ENCODE results near the gene NTN1. TPM values are rescaled to one million over a fixed set of nuclear protein-coding genes. Genes with fewer than 3 reads are reported as not detected.
"Not testable (repeated sequence)": the region's sequence is repeated elsewhere in the genome, so short reads cannot be mapped to it uniquely, and the experiment has no call there.

The NTN1 gene
- 4.8 and 4.9 TPM in 2 replicates for total RNA-seq (2014; rRNA removed; shearing (Covaris generic))

DNA sequence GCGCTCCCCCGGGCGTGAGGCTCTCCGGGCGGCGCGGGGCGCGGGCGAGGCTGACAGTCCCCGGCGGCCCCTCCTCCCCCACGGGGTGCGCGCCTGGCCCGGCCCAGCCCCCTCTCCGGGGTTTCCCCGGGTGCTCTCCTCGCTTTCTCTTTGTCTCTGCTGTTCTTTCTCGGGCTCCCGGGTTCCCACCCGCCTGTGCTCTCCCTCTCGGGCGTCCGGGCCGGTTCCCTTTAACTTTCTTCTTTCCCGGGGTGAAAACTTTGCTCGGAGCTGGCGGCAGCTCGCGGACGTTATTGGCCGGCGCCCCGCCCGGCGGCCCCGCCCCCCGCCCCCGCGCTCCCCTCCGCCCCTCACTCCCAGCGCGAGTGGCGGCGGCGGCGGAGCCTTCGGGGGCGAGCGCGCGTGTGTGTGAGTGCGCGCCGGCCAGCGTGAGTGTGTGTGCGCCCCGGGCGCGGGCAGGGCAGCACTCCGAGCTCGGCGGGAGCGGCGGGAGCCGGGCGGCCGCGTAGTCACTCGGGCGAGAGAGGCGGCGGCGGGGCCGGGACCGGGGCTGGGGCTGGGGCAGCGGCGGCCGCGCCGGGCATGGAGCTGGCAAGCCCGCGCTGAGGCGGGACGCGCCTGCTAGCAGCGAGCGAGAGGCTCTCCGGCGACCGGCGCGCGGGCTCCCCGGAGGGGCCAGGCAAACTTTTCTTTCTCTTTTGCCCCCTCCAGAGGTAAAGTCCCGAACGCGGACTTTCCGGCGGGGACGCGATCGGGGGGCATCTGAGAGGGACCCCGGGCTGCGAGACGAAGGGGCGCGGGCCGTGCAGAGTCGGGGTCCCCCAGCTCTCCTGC, at the start of gene NTN1:
Gene NTN1, plus strand, starts transcription at position 353 of the 834 bp plus-strand sequence. CDS start 864 bp downstream, outside the sequence.
- DNase-seq (ENCODE audit: low spot score), result peak; percentile 24

DNA sequence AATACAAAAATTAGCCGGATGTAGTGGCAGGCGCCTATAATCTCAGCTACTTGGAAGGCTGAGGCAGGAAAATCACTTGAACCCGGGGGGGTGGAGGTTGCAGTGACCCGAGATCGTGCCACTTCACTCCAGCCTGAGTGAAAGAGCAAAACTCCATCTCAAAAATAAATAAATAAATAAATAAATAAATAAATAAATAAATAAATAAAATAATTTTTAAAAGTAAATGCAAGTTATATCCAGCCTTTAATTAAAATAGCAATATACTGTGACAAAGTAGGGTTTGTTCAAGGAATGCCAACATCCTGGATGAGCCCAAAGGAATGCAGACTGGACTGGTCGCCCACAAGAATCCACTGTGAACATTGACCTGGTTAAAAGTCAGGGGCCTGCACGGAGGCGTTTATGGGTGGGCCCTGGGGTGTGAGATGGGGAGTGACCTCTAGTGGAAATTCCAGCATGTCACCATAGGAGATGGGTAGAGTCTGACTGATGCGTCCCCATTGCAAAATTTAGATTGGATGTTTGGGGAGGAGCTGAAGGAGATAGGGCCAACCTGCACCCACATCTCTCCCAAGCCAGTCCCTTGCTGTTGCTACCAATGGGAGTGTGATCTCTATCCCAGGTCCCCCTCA, 46.1 kb upstream of the NTN1 start:
- DNase-seq (ENCODE audit: low spot score), result no peak

DNA sequence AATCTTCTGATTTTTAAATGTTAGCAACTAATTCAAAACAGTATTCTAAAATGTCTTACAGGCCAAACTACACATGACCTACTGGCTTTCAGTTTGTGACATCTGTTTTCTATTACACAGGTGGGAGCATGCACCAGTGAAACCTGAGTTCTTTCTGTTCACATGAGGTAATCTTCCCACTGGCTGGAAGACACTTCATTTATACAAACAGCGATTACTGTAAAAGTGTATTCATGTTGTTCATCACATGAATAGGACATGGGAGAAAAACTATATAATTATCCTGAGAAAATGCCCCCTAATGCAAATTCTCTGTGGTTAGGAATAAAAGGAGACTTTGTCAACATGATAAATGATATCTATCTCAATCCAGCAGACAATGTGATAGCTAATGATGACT, 44.7 kb upstream of the NTN1 start:
- DNase-seq (ENCODE audit: low spot score), result no peak

DNA sequence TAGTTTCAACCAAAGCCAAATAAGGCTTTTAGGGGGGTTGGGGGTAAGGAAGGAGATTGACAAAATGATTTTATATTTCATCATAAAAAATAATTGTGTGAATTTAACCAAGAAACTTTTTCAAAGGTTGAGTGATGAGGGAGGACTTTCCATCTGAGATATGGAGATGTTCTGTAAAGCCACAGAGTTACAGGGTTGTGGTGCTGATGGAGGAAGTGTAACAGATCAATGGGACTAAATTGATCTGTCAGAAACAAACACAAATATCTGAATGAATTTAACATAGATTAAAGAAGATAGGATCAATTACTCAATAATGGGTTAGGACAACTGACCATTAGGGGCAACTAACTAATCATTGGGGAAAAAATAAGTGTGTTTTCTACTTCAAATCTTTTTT, 41.6 kb upstream of the NTN1 start:
- DNase-seq (ENCODE audit: low spot score), result no peak

DNA sequence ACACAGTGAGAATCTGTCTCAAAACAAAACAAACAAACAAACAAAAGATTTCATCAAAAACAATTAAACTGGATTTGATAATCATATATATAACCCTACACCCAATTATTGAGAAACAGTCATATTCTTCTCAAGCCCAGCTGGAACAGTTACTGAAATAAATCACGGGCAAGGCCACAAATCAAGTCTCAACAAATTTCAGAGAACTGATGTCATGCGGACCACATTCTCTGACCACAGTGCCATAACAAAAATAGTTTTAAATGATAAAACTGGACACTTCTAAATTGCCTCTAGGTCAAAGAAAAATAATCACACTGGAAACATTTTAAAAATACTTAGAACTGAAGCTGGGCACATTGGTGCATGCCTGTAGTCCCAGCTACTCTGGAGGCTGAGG, 39.9 kb upstream of the NTN1 start:
- no peak for DNase-seq (ENCODE audit: low spot score)

DNA sequence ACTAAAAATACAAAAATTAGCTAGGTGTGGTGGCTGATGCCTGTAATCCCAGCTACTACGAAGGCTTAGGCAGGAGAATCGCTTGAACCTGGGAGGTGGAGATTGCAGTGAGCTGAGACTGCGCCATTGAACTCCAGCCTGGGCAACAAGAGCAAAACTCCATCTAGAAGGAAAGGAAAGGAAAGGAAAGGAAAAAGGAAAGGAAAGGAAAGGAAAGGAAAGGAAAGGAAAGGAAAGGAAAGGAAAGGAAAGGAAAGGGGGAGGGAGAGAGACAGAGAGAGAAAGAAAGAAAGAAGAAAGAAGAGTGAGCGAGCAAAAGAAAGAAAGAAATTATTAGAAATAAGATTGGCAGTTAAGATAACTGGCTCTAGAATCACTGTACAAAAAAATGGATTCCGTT, 37.1 kb upstream of the NTN1 start:
- not testable (repeated sequence) for DNase-seq (ENCODE audit: low spot score)

DNA sequence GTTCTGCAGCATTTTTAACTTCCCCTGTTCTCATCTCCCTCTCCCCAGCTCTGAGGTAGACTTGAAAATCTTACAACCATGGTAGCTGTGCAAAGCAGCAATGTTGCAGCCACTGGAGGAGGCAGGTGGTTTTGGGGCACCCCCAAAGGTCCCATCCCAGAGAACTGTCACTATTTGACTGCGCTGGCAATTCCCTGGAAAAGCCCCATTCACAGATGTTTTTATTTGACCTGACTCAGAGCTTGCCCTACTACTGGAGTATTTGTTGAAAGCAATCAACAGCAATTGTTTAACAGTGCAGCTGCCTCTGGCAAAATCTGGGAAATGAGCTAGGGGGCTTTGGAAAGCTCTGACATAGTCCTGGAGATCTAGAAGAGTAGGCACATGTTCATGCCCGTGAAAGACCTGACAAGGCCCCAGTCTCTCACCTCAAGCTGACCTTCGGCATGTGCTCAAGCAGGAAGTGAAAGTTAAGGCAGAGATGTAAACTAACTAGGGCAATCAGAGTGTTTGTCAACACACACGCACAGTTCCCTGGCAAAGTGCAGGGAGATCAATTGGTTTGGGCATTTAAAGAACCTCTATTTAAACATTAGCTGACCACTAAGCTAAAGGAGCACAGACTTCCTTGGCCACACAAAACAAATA, 36.1 kb upstream of the NTN1 start:
- DNase-seq (ENCODE audit: low spot score), result no peak

DNA sequence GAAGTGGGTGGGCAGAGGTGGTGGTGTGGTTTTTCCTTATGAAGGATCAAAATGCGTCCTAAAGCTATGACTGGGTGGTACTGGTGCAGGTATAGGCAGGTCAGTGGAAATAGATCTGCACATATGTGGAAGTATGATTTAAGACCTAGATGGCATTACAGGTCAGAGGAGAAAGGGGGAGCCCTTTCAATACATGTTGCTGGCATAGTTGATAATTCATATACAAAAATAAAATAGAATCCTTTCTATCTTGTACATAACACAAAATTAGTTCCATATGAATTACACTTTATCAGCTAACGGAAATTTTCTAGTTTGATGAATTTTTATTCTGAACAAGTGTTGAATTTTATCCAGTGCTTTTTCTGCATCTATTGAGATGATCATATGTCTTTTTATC, 35.0 kb upstream of the NTN1 start:
- DNase-seq (ENCODE audit: low spot score), result no peak

DNA sequence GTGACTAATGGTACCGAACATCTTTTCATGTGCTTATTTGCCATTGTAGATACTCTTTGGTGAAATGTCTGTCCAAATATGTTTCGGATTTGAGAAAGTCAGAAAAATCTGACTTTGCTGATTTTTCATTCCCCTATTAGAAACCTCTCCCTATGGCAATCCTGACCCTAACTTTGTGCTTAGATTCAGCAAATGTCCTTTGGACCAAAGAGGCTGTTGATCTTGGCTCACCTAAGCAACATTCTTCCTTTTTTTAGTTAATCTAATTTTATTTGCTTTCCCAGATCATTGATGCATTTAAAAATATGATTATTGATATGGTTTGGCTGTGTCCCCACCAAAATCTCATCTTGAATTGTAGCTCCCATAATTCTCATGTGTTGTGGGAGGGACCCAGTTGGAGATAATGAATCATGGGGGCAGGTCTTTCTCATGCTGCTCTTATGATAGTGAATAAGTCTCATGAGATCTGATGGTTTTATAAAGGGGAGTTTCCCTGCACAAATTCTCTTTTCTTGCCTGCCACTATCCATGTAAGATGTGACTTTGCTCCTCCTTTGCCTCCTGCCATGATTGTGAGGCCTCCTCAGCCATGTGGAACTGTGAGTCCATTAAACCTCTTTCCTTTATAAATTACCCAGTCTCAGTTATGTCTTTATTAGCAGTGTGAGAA, 32.9 kb upstream of the NTN1 start:
- DNase-seq (ENCODE audit: low spot score), result not testable (repeated sequence)

DNA sequence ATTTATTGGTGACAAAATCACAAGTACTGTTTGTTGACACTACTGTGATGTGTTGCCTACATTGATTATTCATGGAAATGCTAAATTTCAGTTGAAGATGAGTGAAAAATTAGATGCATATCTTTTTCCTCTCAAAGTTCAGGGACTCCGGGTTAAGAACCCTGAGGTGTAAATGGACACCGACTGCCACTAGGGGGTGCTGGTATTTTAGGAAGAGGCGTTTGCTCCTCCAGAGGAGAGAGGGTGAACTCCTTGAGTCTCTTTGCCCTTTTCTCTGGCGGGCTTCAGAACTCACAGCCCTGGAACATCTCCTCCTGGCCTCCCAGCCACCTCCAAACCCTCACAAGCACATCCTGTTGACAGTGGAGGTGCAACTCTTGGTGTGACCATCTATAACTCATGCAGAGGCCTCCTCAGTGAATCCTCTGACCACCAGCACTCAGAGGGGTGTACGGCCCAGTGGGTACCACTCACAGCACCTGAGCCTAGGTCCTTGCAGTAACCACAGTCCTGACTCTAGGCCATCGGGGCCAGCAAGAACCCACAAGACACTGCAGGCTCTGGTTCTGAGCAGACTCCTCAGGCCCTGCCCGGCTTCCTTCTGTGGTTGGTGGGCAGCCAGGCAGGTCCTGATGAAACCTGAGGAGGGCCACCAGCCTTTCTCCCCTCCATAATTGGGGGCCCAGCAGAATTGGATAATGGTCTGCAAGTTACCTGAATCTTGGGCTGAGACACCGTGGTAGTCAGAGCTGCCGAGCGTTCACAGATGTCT, 29.6 kb upstream of the NTN1 start:
- peak; percentile 29 for DNase-seq (ENCODE audit: low spot score)

DNA sequence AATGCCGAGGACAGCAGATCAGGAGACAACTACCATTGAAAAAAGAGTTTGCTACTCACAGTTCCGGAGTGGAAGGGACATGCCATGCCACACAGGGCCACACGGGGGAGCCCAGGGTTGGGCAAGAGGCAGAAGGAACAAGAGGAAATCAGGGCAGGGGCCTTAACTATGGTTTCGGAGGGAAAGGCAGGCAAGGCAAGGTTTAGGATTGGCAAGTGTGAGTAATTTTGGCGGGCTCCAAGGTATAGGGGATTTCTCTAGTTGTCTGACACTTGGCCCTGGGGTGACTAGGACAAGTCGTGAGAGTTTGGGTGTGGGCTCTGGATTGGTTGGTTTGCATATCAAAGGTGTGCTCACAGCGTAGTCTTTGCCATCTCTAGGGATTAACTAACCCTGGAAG, 27.0 kb upstream of the NTN1 start:
- DNase-seq (ENCODE audit: low spot score), result peak; percentile 41

DNA sequence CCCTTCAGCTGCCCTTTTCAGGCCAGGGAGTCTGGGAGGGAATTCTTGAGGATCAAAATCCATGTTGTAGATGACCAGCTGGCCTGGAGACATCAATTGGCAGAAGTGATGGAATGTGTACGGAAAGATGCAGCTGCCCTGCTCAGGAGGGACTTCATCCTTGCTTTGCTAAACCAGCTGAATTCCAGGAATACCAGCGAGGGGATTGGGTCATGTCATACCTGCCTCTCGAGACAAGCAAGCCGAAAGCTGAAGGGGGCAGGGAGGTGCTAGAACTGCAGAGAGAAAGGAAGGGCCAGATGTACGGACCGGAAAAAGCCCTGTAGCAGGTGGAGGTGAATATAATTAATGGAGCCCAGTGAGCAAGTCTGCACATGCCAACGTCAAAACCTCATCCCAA, 25.6 kb upstream of the NTN1 start:
- DNase-seq (ENCODE audit: low spot score), result no peak

DNA sequence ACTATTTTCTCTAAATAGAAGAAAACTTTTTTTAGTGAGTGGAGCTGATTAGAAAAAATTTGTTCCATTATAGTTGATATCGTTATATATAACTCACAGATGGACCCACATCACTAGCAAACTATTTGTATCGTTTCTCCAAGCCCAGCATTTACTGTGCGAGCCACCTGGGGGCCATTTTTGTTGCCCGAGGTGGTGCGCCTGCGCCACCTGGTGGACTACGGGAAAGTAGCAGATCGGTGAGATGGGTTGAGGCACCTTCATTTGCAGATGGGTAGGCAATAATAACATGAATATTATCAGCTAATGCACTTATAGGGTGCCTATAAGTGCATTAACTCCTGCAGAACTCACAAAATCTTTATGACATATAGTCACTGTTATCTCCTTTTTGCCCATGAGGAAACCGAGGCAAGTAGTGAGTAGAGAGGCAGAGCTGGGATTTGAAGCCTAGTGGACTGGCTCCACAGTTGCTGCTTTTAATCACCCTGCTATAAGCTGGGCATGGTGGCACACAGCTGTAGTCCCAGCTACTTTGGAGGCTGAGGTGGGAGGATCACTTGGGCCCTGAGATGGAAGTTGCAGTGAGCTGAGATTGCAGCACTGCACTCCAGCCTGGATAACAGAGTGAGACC, 23.2 kb upstream of the NTN1 start:
- DNase-seq (ENCODE audit: low spot score), result peak; percentile 54

DNA sequence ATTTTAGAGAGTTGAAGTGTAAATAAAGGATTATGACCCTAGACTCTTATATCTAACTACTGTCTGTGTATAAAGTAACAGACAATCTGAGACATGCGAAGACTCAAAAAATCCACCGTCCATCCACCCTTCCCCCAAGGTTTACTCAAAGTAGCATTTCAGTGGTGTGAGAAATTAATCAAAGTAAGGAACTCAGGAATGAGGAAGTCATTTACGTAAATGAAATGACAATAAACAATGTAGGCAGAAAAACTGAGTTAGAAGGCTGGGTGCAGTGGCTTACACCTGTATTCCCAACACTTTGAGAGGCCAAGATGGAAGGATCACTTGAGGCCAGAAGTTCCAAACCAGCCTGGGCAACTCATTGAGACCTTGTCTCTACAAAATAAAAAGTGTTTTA, 19.8 kb upstream of the NTN1 start:
- no peak for DNase-seq (ENCODE audit: low spot score)

DNA sequence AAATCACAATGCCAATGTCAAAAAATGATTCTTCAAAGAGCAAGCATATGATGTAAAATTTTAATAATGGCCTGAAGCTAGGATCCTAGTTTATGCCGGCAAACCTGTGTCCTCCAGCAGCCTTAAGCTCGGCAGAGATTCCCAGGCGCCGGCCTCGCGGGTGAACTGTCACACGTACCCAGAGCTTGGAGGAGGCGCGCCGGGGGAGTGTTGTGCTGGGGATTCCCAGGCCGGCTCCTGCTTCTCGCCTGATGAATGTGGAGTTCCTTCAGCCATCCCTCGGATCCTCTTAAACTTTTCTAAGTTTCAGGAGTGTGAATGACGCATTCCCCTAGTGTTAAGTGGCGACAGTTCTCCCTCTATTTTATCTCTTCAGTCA, 19.1 kb upstream of the NTN1 start:
- no peak for DNase-seq (ENCODE audit: low spot score)

DNA sequence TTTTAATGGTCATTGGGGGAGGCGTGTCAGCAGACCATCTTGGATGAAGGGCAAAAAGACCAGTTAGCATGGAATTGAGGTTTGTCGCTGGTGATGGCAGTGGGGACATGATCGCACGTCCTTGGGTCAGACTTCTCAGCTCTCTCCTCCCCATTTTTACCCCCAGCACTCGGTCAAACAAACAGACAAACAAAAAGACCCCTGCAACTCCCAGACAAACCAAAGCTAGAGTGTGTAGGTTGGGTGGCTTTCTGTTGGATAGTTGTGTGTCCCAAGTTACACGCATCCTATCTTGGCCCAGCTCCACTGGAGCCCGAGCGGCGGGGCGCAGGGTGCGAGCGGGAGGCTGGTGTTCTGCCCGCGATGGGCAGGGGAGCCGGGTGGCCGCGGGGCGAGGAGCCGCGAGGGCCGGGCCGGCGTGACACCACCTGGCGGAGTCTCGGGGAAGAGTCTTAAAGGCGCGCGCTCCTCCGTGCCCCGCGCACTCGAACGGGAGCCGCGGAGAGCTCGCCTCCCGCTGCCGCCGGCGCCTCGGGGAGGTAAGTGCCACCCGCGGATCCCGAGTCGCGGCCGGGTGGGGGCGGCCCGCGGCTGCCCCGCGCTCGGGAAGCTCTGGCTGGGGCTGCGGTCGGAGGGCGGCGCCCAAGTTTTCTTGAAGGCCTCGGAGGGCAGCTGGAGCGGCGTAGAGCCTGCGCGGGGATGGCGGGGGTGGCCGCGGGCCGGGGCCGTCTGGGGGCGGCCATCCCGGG, 18.5 kb upstream of the NTN1 start:
- no peak for DNase-seq (ENCODE audit: low spot score)

DNA sequence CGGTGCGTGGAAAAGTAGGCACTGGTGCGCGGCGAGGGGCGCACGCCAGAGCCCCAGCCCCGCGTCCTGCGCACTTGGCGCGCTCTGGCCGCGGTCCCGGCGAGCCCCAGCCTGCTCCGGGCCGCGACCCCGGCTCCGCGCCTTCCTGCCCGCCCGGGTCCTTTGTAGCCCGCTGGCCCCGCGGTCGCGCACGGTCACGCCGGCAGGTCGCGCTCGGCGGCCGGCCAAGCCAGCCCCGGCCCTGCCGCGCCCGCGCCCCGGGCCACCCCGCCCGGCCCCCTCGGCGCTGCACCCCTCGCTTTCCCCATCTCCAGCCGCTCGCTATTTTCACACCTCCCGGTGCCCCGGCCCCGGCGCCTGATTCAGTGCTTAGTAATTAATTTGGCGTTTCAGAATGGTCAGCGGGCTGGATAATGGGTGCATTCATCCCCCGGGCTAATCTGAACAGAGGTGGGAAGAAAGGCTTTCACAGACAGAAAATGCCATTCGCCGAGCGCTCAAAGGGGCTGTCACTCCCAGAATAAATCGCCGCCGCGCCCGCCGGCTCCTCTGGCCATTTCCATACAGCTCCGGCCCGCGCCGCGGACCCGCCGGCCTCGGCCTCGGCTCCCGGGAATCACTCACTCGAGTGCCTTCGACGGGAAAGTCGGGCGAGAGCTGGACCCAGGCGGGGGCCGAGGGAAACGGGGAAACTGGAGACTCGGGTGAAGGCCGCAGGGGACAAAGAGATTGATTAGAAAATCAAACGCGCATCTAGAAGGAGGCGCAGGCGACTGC, 17.8 kb upstream of the NTN1 start:
- no peak for DNase-seq (ENCODE audit: low spot score)

DNA sequence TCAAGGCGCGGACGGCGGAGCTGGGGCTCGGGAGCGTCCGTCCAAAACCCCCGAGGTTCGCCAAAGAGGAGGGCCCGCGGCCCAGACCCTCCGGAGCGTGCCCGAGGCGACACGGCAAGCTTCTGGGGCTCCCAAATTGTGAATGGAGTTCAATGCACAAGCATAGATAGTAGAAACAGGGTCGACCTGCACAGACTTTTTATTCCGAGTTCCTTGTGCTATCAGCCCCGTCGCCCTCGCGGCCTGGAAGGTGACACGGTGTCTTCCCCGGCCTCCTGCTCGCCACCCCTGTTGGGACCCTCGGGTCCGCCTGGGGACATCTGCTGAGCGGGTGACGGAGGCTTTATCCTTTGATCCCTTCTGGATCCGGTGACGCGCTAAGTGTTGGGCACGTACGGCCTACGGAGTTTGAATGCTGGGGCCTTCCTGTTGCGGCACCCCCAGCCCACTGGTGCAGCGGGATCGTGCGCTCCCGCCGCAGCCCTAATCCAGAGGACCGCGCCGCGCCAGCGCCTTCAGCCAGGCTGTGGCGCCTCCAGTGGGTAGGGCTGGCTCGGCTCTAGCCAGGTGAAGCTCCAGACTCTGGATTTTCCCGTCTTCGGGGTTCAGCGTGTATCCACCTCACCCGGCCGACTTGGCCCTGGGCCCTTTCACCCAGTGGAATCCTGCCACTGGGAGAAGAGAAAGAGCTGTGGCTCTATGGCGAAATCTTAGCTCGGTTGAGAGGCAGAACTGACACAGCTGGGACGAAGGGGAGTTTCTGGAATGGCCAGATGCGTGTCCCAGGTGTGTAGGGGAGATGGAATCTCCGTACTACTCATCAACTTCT, 17.0 kb upstream of the NTN1 start:
- DNase-seq (ENCODE audit: low spot score), result no peak

DNA sequence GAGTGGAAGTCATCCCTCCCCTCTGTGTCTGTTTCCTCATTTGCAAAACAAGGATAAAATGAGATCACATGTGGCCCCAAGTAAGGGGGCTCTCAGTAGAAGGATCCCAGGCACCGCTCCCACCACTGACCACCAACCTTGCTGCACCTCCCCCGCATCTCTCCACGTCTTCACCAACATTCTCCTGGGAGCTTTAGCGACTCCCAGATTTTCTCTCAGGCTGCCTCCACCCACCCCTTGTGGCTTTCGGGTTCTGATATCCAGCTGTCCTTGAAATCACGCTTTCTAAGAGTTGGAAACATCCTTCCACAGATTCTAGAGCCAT, 16.4 kb upstream of the NTN1 start:
- DNase-seq (ENCODE audit: low spot score), result no peak

Measured in A172 (cell line).